NCI-H446 treated with DMSO at 0.1 percent for 48 hours (cell line): ENCODE data around the gene MALAT1.
"Not testable (repeated sequence)": the region's sequence is repeated elsewhere in the genome, so short reads cannot be mapped to it uniquely, and the experiment has no call there.

Source experiments
- DNase-seq: peaks from one replicate; lab custom pipeline; 2025; lab: John Stamatoyannopoulos, UW

MALAT1 gene

DNA sequence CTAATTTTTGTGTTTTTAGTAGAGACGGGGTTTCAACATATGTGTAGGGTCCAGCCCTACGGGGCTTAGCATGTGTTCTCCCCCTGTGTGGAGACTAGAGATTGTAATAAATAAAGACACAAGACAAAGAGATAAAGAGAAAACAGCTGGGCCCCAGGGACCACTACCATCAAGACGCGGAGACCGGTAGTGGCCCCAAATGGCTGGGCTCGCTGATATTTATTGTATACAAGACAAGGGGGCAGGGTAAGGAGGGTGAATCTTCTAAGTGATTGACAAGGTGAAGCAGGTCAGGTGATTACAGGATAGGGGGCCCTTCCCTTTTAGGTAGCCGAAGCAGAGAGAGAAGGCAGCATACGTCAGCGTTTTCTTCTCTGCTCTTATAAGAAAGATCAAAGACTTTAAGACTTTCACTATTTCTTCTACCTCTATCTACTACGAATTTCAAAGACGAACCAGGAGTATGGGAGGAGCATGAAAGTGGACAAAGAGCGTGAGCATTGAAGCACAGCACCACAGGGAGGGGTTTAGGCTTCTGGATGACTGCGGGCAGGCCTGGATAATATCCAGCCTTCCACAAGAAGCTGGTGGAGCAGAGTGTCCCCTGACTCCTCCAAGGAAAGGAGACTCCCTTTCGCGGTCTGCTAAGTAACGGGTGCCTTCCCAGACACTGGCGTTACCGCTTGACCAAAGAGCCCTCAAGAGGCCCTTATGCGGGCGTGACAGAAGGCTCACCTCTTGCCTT, 23.1 kb downstream of the MALAT1 start:
- DNase-seq: not testable (repeated sequence)

DNA sequence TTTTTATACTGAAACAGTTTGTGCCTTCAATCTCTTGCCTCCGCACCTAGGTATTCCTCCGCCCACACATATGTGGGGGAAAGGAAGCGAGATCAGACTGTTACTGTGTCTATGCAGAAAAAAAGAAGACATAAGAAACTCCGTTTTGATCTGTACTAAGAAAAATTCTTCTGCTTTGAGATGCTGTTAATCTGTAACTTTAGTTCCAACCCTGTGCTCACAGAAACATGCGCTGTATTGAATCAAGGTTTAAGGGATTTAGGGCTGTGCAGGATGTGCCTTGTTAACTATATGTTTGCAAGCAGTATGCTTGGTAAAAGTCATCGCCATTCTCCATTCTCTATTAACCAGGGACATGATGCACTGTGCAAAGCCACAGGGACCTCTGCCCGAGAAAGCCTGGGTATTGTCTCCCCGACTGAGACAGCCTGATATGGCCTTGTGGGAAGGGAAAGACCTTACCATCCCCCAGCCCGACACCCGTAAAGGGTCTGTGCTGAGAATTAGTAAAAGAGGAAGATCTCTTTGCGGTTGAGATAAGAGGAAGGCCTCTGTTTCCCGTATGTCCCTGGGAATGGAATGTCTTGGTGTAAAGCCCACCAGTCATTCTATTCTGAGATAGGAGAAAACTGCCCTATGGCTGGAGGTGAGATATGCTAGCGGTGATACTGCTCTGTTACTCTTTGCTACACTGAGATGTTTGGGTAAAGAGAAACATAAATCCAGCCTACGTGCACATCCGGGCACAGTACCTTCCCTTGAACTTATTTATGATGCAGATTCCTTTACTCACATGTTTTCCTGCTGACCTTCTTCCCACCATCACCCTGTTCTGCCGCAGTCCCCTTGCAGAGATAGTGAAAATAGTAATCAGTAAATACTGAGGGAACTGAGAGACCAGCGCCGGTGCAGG, 24.1 kb downstream of the MALAT1 start:
- not testable (repeated sequence) for DNase-seq

DNA sequence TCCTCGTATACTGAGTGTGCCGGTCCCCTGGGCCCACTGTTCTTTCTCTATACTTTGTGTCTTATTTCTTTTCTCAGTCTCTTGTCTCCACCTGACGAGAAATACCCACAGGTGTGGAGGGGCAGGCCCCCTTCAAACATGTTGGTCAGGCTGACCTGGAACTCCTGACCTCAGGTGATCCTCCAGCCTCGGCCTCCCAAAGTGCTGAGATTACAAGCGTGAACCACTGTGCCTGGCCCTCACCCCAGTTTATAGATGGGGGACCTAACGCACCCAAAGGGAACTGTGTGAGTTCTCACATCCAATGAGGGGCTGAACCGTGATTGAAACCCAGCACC, 24.8 kb downstream of the MALAT1 start:
- DNase-seq: not testable (repeated sequence)

DNA sequence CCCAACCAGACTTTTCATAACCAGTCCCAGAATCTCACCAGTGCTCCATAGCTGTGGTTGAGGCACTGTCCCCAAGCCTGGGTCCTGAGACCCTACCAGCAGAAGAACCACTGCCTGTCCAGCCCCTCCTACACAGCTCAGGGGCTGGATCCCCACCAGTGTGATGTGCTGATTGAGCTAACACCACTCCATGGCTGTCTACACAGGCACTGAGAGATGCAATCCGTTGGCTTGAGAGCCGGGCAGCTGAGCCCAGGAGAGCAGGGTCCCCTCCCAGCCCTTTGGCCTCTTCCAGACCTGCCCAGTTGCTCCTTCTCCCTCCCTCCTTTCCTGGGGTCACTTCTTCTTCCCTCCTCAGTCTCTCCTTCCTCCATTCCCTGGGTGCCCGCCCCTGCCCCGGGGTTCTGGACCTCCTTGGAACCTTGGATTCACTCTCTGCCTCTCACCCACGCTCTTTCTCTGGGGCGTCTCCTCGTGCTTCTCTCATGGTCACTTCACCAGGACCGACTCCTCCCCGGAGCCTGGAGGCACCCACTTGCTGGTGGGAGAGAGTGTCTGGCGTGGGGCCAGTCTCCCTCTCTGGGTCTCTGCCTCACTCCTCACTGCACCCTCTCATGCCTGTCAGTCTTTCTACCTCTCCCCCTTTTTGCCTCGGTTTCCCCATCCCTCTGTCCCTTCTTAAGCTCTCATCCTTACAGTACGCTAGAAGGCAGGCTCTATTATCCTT, 25.3 kb downstream of the MALAT1 start:
- no peak for DNase-seq

DNA sequence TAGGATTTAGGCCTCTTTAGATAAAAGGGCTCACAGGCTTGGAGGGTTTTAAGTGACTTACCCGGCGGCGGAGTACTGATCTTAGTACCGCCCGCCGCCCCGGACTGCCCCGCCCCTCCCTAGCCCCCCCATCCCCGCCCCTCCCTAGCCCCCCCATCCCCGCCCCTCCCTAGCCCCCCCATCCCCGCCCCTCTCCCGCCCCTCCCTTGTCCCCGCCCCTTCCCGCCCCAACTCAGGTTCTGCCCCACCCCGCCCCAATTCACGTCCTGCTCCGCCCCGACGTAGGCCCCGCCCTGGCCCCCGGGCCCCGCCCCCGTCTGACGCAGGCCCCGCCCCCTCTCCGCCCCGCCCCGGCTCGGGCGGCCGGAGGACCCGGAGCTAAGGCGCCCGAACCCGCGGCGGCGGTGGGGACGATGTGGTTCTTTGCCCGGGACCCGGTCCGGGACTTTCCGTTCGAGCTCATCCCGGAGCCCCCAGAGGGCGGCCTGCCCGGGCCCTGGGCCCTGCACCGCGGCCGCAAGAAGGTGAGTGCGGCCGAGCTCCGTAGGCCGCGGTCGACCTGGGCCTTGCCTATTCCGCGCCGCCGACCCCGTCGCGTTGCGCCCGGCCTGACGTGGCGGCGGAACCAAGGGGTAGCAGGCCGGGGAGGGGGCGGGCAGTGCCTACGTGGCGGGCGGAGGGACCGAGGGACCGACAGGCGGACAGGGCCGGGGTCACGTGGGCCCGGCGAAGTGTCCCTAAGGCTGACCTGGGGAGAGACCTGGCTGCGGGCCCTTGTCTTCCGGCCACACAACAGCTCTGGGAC, 26.1 kb downstream of the MALAT1 start, which contains the start of gene SCYL1:
Gene SCYL1 (plus strand): TSS at position 343 of the 805 bp plus-strand sequence. CDS start 71 bp downstream, at position 414.
- peak; percentile 52 for DNase-seq

DNA sequence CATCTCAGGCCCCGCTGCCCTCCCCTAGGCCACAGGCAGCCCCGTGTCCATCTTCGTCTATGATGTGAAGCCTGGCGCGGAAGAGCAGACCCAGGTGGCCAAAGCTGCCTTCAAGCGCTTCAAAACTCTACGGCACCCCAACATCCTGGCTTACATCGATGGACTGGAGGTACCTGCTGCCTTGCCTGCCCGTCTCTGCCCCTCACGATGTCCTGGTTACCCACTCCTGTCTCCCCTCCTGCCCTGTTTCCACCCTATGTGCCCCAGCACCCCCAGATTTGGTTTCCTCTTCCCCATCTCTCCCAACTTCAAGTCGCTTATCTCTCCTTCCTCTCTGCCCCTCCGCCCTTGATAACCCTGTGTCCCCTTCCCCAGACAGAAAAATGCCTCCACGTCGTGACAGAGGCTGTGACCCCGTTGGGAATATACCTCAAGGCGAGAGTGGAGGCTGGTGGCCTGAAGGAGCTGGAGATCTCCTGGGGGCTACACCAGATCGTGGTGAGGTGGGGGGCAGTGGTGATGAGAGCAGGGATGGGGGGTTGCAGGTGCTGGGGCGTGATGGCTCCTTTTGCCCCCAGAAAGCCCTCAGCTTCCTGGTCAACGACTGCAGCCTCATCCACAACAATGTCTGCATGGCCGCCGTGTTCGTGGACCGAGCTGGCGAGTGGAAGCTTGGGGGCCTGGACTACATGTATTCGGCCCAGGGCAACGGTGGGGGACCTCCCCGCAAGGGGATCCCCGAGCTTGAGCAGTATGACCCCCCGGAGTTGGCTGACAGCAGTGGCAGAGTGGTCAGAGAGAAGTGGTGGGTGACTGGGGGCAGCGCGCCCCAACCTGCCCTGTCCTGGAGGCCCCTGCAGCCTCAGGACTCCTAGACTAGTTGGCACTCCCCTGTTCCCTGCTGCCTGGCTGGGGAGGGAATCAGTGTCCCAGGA, 27.0 kb downstream of the MALAT1 start:
- no peak for DNase-seq

DNA sequence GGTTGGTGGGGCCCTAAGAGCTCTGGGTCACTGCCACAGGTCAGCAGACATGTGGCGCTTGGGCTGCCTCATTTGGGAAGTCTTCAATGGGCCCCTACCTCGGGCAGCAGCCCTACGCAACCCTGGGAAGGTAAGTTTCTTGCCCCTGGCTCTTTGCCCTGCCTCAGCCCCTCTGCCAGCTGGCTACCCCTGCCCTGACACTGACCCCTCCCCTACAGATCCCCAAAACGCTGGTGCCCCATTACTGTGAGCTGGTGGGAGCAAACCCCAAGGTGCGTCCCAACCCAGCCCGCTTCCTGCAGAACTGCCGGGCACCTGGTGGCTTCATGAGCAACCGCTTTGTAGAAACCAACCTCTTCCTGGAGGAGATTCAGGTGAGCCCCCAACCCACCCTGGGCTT, 27.9 kb downstream of the MALAT1 start:
- no peak for DNase-seq

DNA sequence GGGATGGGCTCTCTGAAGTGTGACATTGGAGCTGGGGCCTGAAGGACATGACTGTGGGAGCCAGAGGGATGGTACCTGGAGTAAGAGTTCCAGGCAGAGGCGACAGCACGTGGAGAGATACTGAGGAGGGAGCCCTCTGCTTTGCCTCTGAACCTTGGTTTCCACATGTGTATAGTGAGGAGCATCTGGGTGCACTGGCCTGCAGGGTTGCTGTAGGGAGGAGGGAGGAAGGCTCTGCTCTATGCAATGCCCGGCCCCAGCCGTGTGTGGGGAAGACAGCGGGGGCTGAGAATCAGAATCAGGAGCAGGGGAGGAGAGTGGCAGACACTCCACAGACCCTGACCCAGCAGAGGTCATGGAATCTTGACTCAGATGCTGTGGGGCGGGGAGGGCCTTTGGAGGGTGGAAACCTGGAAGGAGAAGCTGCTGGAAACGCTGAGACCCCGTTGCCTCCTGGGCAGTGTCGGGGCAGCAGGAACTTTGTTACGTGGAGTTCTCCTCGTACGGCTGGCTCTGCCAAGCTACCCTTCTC, 30.0 kb downstream of the MALAT1 start:
- no peak for DNase-seq

DNA sequence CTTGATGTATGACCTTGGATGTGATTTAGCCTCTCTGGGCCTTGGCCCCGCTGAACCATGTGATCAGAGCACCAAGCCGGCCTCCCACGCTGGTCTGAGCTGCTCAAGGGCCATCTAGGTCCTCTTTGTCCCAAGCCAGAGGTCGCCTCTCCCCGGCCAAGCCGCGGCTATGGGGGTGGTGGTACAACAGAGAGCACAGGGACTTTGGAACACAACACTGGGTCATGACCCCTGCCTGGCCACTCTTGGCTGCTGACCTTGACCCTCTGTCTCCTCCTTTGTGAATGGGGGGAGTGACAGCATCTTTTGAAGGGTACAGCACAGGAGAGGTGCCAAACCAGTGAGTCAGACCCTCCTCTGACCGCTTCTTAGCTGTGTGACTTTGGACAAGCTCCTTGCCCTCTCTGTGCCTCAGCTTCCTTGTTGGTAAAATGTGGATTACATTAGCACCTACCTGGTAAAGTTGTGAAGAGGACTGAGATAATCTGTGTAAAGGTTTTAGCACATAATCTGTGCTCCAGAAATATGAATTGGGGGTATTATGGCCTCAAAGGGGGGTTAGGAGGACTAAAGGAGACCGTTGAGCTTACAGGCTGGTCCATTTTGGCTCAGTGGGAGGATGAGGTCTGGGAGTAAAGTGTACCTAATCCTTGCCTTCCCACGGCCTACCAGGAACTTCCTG, 30.8 kb downstream of the MALAT1 start:
- no peak for DNase-seq

DNA sequence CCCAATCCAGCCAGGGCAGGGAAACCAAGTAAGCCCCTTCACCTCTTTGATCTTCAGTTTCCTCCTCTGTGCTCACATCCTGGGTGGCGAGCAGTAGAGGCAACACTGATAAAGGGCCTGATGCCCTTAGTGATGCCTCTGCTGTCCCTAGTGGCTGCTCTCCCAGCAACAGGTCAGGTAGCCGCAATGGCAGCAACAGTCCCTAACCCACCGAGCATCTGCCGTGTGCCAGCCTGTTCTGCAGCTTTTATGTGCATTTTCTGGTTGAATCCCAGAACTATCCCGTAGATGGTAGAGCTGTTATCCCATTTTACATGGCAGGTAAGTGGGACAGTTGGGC, 31.3 kb downstream of the MALAT1 start:
- DNase-seq: no peak

DNA sequence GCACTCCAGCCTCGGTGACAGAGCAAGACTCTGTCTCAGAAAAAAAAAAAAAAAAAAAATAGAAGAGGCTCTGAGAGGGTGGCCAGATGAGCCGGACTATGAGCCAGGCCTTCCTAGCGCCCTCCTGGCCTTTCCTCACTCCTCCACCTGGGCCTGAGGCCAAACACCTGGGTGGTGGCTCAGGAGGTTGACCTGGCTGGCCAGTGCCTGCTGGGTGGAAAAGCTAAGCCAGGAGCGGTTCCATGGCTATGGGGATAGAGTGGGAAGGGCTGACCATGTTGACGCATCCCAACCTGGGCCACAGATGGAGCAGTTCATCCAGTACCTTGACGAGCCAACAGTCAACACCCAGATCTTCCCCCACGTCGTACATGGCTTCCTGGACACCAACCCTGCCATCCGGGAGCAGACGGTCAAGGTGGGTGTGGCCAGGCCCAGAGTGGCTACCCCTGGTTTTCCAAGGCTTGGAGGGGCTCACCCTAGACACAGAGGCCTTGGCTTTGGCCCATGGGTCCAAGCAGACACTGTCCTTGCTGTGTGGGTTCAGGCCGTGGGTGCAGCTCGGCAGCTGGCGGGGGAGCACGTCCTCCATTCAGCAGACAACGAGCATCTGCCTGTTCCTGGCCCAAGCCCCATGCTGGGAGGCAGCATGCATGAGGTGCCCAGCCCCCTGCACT, 33.7 kb downstream of the MALAT1 start:
- no peak for DNase-seq

DNA sequence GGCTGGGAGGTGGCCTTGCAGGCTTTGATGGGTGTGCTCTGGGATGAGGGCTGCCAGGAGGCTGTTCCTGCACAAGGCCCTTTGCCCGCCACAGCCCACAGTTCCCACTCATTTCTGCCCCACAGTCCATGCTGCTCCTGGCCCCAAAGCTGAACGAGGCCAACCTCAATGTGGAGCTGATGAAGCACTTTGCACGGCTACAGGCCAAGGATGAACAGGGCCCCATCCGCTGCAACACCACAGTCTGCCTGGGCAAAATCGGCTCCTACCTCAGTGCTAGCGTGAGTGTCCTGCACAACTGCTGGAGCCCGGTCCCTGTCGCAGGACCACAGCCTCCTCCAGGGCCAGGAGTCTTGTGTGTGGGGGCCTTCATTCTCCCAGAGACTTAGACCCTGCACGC, 36.3 kb downstream of the MALAT1 start:
- DNase-seq: no peak

DNA sequence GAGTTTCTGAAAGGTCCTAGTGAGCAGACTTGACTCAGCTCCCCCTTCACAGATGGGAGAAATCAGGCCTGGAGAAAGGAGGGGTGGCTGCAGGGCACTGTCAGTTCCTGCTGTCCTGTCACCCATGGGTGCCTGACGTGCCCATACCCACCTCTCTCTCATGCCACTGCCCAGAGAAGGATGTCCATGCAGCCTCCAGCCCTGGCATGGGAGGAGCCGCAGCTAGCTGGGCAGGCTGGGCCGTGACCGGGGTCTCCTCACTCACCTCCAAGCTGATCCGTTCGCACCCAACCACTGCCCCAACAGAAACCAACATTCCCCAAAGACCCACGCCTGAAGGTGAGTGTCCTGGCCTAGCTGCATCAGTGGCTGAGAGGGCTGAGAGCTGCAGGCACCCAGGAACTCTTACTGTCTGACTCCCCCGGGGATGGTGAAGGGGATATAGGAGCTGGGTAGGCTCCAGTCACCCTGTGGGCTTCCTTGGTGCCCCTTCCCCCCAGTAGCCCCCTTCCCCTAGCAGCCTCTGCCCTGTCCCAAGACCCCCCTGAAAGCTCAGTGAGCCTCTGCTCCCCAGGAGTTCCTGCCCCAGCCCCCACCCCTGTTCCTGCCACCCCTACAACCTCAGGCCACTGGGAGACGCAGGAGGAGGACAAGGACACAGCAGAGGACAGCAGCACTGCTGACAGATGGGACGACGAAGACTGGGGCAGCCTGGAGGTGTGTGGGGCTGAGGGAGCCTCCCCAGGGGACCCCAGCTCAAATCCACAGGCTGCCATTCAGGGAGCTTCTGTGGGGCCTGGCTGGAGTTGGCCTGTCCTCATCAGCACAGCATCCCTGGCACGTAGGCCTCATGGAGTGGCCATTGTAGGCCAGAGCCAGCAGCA, 37.8 kb downstream of the MALAT1 start:
- no peak for DNase-seq

DNA sequence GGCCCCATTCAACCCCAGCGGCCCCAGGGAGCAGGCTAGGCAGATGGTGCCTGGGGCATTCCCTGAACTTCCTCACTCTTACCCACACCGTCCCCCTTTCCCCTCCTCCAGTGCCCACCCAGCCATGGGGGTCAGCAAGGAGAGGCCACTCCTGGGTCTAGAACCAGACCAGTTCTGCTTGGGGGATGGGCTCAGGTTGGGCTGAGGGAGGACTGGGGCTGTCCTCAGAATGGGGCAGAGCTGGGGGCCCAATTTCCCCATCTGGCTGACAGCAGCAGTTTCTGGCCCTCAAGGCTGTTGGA, 38.4 kb downstream of the MALAT1 start:
- no peak for DNase-seq

DNA sequence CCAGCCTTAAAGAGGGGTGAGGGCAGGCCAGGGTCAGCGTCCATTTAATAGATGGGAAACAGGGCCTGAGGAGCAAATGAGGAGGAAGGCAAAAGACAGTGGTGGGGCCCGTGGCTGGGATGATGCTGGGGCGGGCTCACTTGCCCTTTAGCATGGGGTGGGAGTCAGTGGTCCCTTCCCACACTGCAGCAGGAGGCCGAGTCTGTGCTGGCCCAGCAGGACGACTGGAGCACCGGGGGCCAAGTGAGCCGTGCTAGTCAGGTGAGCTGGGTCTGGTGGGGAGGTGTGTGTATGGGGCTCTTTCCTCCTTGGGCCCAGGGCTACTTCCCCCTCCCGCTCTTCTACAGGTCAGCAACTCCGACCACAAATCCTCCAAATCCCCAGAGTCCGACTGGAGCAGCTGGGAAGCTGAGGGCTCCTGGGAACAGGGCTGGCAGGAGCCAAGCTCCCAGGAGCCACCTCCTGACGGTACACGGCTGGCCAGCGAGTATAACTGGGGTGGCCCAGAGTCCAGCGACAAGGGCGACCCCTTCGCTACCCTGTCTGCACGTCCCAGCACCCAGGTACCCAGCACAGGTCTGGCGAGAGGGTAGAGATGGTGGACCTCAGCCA, 38.9 kb downstream of the MALAT1 start:
- no peak for DNase-seq

DNA sequence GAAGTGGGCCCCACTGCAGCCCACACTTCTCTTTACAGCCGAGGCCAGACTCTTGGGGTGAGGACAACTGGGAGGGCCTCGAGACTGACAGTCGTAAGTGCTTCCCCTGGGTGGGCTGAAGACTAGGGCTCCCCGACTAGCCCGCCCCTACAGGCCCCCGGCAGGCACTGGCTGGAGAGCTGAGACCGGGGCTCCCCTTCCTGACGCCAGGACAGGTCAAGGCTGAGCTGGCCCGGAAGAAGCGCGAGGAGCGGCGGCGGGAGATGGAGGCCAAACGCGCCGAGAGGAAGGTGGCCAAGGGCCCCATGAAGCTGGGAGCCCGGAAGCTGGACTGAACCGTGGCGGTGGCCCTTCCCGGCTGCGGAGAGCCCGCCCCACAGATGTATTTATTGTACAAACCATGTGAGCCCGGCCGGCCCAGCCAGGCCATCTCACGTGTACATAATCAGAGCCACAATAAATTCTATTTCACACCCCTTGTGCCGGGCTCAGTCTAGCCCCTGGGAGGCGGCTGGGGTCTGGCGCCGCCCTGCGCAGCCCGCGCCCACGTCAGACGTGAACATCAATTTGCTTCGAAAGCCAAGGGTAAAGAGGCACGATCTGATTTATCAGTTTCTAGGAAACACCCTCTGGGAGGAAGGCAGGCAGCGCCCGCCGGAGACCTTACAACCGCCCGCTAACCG, 39.5 kb downstream of the MALAT1 start:
- no peak for DNase-seq
